Fibroblast of lung (primary cell): ENCODE measurements around the gene GDI1. TPM values are rescaled to one million over a fixed set of nuclear protein-coding genes. Genes with fewer than 3 reads are reported as not detected.

Experiments used
- DNase-seq, 2 donors: peaks; one replicate each; pipeline versions ENCODE4 v3.0.0 to v3.0.0-alpha.2; 2010; ENCODE audit warnings: low read depth in 2 of 2
- H2AFZ ChIP-seq: 2 replicates; pipeline ENCODE4 v1.5.1; 2012; ENCODE audit warnings: low read length, control low read depth, inconsistent platforms
- H3K27ac ChIP-seq: 2 replicates; pipeline ENCODE4 v1.5.1; 2011; ENCODE audit warnings: low read length, control low read depth; ENCODE audit not compliant: insufficient read depth
- H3K27me3 ChIP-seq: 2 replicates; pipeline ENCODE4 v1.5.1; 2011; ENCODE audit warnings: mild to moderate bottlenecking, low read length; ENCODE audit not compliant: control insufficient read depth, insufficient read depth
- H3K36me3 ChIP-seq: 2 replicates; pipeline ENCODE4 v1.5.1; 2011; ENCODE audit warnings: low read length; ENCODE audit not compliant: control insufficient read depth, insufficient read depth
- H3K4me1 ChIP-seq: 2 replicates; pipeline ENCODE4 v1.5.1; 2011; ENCODE audit warnings: low read length; ENCODE audit not compliant: control insufficient read depth, insufficient read depth; ENCODE audit errors: extremely low read depth
- H3K4me2 ChIP-seq: 2 replicates; pipeline ENCODE4 v1.5.1; 2011; ENCODE audit warnings: low read length, control low read depth; ENCODE audit not compliant: insufficient read depth; ENCODE audit errors: extremely low read depth
- H3K4me3 ChIP-seq, 4 experiments: fragments of 200-600 bp in 1 of 4; sonication (generic) in 1 of 4; replicated peaks in 1 of 4; 2 replicates each; pipeline ENCODE4 v1.5.1; 2011 to 2016; ENCODE audit warnings: low read length in 4 of 4, low read depth in 3 of 4, mild to moderate bottlenecking in 3 of 4, control low read depth in 2 of 4, inconsistent platforms in 1 of 4, mixed read lengths in 1 of 4; ENCODE audit not compliant: insufficient read depth in 1 of 4; ENCODE audit errors: control extremely low read depth in 1 of 4
- H3K79me2 ChIP-seq: 2 replicates; pipeline ENCODE4 v1.5.1; 2012; ENCODE audit warnings: mild to moderate bottlenecking, low read length, inconsistent platforms; ENCODE audit not compliant: control insufficient read depth, insufficient read depth
- H3K9ac ChIP-seq: 2 replicates; pipeline ENCODE4 v1.5.1; 2011; ENCODE audit warnings: mild to moderate bottlenecking, low read length, control low read depth; ENCODE audit not compliant: insufficient read depth
- H3K9me3 ChIP-seq: 2 replicates; pipeline ENCODE4 v1.5.1; 2012; ENCODE audit warnings: low read depth, low read length; ENCODE audit not compliant: control insufficient read depth, insufficient read depth
- H4K20me1 ChIP-seq: 2 replicates; pipeline ENCODE4 v1.5.1; 2011; ENCODE audit warnings: low read length; ENCODE audit not compliant: control insufficient read depth, insufficient read depth; ENCODE audit errors: extremely low read depth
- CTCF ChIP-seq, 2 donors: IDR thresholded peaks in 1 of 2; conservative IDR thresholded peaks in 1 of 2; 1 replicate in 1 of 2; 2 replicates in 1 of 2; pipeline ENCODE4 v1.5.1; 2011 to 2012; ENCODE audit warnings: low read length in 2 of 2, control low read depth in 1 of 2, inconsistent platforms in 1 of 2, low read depth in 1 of 2, mild to moderate bottlenecking in 1 of 2
- EZH2 ChIP-seq: IDR thresholded peaks from 2 replicates; pipeline ENCODE4 v1.5.1; 2012; ENCODE audit warnings: low read length, control low read depth, mild to moderate bottlenecking; ENCODE audit errors: missing control alignments
- polyA plus RNA-seq, 2 donors: library from polyadenylated mRNA; depleted of rRNA in 1 of 2; stranded (reverse) in 1 of 2; unstranded in 1 of 2; fragments of >200 nt; gene quantifications; 2 replicates each; pipeline ENCODE4 v1.2.1, GENCODE V29; 2011 to 2012; ENCODE audit warnings: missing spikeins in 1 of 2
- total RNA-seq: library from RNA; depleted of rRNA; stranded (reverse); fragments of >200 nt; gene quantifications from 2 replicates; pipeline ENCODE4 v1.2.1, GENCODE V29; 2014

GDI1 gene
- total and polyA plus RNA-seq, 2 donors (not counting 1 experiment from before 2014, with no cell fraction given), result 86.5 to 134 TPM

GRCh38 chrX:154439841-154440240 is 2.9 kb downstream of the GDI1 start:
- no peak overlapping the region for H2AFZ ChIP-seq
- DNase-seq, result no peak
- TF ChIP-seq CTCF (conservative IDR thresholded peaks at IDR 0.05 in 1 of 2, IDR thresholded peaks at IDR 0.05 in 1 of 2; ENCODE audit: low read depth in 1 of 2, low read length in 2 of 2), result no peak
- TF ChIP-seq EZH2, result no peak
- H3K27ac ChIP-seq, result no peak overlapping the region
- no peaks in the 10 kb centered on the region for H3K9me3 ChIP-seq
- no peak overlapping the region for H3K9ac ChIP-seq
- no peaks in the 10 kb centered on the region for H3K27me3 ChIP-seq
- H3K4me2 ChIP-seq, result no peak overlapping the region
- peaks cover 46% of the 10 kb centered on the region for H3K79me2 ChIP-seq
- H4K20me1 ChIP-seq, result no peaks in the 10 kb centered on the region
- H3K36me3 ChIP-seq, result peaks cover 13% of the 10 kb centered on the region
- peaks cover 2% of the 10 kb centered on the region for H3K4me1 ChIP-seq
- H3K4me3 ChIP-seq, result no peak overlapping the region

GRCh38 chrX:154440623-154441357 is 3.8 kb downstream of the GDI1 start:
- Histone ChIP-seq H3K4me1 (peaks cover 7% of the 10 kb centered on the region), H3K9ac (no peak overlapping the region), H4K20me1 (no peaks in the 10 kb centered on the region), H2AFZ (no peak overlapping the region), H3K27me3 (no peaks in the 10 kb centered on the region), H3K79me2 (peaks cover 55% of the 10 kb centered on the region), H3K9me3 (no peaks in the 10 kb centered on the region), H3K27ac (no peak overlapping the region), H3K36me3 (peaks cover 13% of the 10 kb centered on the region), H3K4me3 (no peak overlapping the region), H3K4me2 (no peak overlapping the region)
- TF ChIP-seq CTCF (conservative IDR thresholded peaks at IDR 0.05 in 1 of 2, IDR thresholded peaks at IDR 0.05 in 1 of 2; ENCODE audit: low read depth in 1 of 2, low read length in 2 of 2) (no peak), EZH2 (no peak)
- no peak for DNase-seq

- Histone ChIP-seq H3K4me1 (peaks cover 7% of the 10 kb centered on the region), H2AFZ (no peak overlapping the region), H3K4me2 (no peak overlapping the region), H4K20me1 (no peaks in the 10 kb centered on the region), H3K9me3 (no peaks in the 10 kb centered on the region), H3K4me3 (no peak overlapping the region), H3K79me2 (peaks cover 62% of the 10 kb centered on the region), H3K27ac (no peak overlapping the region), H3K27me3 (no peaks in the 10 kb centered on the region), H3K36me3 (peaks cover 13% of the 10 kb centered on the region), H3K9ac (no peak overlapping the region)
- DNase-seq, result no peak
- no peak for TF ChIP-seq CTCF (conservative IDR thresholded peaks at IDR 0.05 in 1 of 2, IDR thresholded peaks at IDR 0.05 in 1 of 2; ENCODE audit: low read depth in 1 of 2, low read length in 2 of 2)
- no peak for TF ChIP-seq EZH2
These were observed 4.6 kb downstream of the GDI1 start for GRCh38 chrX:154441564-154441963.
